ENCODE results near the gene CYS1.
A peak's percentile ranks its signal among the peaks of the same experiment; 100 is the strongest.
"Not testable (repeated sequence)": the region's sequence is repeated elsewhere in the genome, so short reads cannot be mapped to it uniquely, and the experiment has no call there.

The CYS1 gene

GRCh38 chr2:10046931-10047330 is 33.3 kb downstream of the CYS1 start:
- DNase-seq (ENCODE audit: low read depth in 2 of 2): no peak

GRCh38 chr2:10045561-10046355 is 34.5 kb downstream of the CYS1 start:
- no peak for DNase-seq (ENCODE audit: low read depth in 2 of 2)

DNA sequence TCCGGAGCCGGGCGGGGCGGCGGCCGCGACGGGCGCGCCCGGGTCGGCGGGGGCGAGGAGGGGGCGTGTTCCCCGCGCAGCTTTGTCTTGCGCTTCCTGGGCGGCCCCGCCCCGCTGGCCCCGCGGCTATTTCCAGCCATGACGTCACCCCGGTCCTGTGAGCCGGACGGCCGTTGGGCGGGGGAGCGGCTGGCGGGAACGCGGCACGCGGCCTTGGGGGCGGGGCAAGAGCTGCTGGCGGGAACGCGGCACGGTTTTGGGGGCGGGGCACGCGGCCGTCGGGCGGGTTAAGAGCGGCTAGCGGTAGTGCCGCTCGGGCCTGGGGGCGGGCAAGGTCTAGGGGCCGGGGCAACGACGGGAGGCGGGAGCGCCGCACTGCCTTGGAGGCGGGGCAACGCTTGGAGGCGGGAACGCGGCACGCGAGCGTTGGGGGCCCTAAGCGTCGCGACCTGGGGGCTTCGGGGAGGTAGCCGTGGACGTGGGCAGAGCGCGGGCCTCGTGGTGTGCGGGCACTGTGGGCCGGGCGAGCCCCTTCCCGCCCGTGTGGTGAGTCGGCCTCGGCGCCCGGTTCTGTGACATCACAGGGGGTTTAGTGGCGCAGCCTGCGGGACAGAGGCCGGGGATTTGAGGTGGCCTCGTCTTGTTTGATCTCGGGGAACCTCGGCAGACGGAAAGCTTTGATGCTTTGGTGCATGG is 36.2 kb downstream of the CYS1 start:
- peak; percentile 86 to 92 for DNase-seq (ENCODE audit: low read depth in 2 of 2)

- peak; percentile 57 to 70 for DNase-seq (ENCODE audit: low read depth in 2 of 2)
These were observed 36.8 kb downstream of the CYS1 start, which contains the start of gene KLF11 for GRCh38 chr2:10043256-10043905. KLF11 (plus strand) TSS chr2:10043550; CDS start chr2:10043717, 167 bp downstream.

- DNase-seq (ENCODE audit: low read depth in 2 of 2): no peak
These were observed 37.7 kb downstream of the CYS1 start for GRCh38 chr2:10042301-10043161.

GRCh38 chr2:10041711-10042110 is 38.5 kb downstream of the CYS1 start:
- DNase-seq (ENCODE audit: low read depth in 2 of 2): no peak

- DNase-seq (ENCODE audit: low read depth in 2 of 2): no peak
These were observed 40.4 kb downstream of the CYS1 start for GRCh38 chr2:10039658-10040410.

GRCh38 chr2:10038716-10039115 is 41.5 kb downstream of the CYS1 start:
- DNase-seq (ENCODE audit: low read depth in 2 of 2): no peak

DNA sequence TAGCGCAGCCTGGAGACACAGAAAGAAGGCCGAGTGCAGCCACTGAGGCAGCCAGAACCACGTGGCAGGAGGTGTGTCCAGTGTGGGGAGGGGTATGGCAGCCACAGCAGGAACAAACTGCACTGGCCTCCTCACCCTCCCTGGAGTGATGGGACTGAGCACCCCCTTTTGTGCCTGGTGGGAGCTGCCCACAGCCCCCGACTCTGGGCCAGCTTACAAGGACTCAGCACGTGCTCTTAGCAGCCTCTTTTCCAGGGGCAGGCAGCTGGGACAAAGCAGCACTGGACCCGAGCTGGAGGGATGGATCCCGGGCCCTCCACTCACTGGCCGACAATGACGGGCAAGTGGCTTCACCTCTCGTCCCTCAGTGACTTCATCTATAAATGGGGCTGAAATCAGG is 42.1 kb downstream of the CYS1 start:
- DNase-seq (ENCODE audit: low read depth in 2 of 2): no peak

GRCh38 chr2:10036095-10036884 is 43.9 kb downstream of the CYS1 start:
- peak in 1 of 2 donors; percentile 23 for DNase-seq (ENCODE audit: low read depth in 2 of 2)

- DNase-seq (ENCODE audit: low read depth in 2 of 2): no peak
These were observed 44.6 kb downstream of the CYS1 start for GRCh38 chr2:10035633-10036032.

- no peak for DNase-seq (ENCODE audit: low read depth in 2 of 2)
These were observed 45.2 kb downstream of the CYS1 start for GRCh38 chr2:10035053-10035422.

DNA sequence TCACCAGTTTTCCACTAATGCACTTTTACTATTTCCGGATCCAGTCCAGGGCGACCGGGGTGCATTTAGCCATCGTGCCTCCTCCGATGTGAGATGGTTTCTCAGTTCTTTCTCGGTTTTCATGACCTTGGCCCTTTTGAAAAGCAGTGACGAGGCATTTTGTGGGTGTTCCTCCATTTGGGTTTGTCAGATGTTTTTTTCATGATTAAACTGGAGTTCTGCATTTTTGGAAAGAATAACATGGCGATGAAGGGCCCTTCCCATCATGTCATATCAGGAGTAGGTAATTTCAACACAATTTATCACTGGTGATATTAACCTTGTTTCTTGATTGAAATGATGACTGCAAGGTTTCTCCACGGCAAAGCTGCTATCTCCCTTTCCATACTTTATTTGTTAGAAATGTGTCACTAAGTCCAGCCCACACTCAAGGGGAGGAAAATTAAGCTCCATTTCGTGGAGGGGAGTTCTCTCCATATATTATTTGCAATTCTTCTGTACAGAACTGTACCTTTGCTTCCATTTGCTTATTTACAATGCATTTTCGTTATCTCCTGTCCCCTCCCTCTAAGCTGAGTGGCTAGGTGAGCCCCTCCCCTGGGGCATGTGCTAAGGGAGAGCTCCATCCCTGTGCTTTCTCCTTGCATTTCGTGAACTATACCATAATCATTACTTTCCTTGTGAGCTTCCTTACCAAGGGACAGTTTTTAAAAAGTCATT is 45.7 kb downstream of the CYS1 start:
- DNase-seq (ENCODE audit: low read depth in 2 of 2): no peak

DNA sequence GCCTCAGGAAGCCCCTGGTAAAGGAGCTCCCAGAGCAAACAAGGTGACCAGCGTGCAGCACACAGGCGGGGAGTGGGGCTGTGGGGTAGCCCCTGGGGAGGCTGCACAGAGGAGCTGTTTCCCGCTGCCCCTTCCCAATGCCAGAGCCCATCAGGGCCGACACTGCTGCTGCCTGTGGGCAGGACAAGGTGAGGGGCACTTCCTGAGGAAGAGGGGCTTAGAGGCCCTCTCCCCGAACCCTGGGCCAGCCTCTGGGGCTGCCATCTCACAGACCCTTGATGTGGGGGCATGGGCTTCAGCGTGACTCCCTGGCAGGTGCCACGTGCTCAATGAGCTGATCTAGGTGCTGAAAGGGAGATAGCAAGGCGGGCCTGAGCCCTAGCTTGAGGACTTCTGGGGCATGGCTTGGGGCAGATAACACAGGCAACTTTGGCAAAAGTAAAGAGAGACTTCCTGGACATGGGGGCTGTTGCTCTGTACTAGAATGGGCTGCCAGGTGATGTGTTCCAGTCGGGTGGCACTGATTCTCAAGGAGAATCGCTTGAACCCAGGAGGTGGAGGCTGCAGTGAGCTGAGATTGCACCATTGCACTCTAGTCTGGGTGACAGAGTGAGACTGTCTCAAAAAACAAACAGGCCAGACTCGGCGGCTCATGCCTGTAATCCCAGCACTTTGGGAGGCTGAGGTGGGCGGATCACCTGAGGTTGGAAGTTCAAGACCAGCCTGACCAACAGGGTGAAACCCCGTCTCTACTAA is 46.8 kb downstream of the CYS1 start:
- no peak for DNase-seq (ENCODE audit: low read depth in 2 of 2)

- no peak for DNase-seq (ENCODE audit: low read depth in 2 of 2)
These were observed 47.5 kb downstream of the CYS1 start for GRCh38 chr2:10032746-10033105.

- no peak for DNase-seq (ENCODE audit: low read depth in 2 of 2)
These were observed 48.1 kb downstream of the CYS1 start for GRCh38 chr2:10031886-10032745.

DNA sequence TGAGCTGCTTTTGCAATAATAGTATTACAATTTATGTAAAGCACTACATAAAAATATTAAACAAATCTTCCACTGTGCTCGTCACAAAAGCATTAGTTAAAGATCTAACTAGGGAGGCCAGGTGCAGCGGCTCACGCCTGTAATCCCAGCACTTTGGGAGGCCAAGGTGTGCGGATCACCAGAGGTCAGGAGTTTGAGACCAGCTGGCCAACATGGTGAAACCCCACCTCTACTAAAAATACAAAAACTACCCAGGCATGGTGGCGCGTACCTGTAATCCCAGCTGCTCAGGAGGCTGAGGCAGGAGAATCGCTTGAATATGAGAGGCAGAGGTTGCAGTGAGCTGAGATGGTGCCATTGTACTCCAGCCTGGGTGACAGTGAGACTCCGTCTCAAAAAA is 49.4 kb downstream of the CYS1 start:
- DNase-seq (ENCODE audit: low read depth in 2 of 2): not testable (repeated sequence)

- no peak for DNase-seq (ENCODE audit: low read depth in 2 of 2)
These were observed 49.9 kb downstream of the CYS1 start for GRCh38 chr2:10030311-10030736.

Measured in stimulated activated CD8-positive, alpha-beta memory T cell treated with anti-CD3 and anti-CD28 coated beads, Interleukin-15, amount 100 ng/mL, for 4 hours (primary cell).